SK-N-MC (cell line): ENCODE measurements around the gene OR2H1.

Source experiments
- EZH2 ChIP-seq: fragments of 200-600 bp; sonication (generic); IDR thresholded peaks from one replicate; pipeline ENCODE4 v1.6.1; 2017; ENCODE audit warnings: antibody characterized with exemption
- POLR2AphosphoS5 ChIP-seq: IDR thresholded peaks from 2 replicates; pipeline ENCODE4 v1.6.1; 2012; ENCODE audit warnings: mild to moderate bottlenecking, low read depth, low read length, borderline replicate concordance

DNA sequence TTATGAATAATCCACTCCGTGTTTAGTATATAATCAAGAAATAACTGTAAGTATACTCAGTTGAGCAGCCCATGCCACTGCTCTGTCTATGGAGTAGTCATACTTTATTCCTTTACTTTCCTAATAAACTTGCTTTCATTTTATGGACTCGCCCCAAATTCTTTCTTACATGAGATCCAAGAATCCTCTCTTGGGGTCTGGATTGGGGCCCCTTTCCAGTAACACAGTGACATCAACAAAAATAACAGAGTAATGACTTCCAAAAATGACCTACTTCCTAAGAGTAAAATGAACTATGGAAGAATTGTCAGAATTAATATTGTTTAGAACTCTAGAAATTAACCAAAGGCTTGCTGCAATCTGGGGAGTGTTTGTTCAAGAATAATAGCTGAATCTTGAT is 8.8 kb downstream of the OR2H1 start:
- TF ChIP-seq EZH2 (no peak), POLR2AphosphoS5 (no peak)
